Muscle of leg (tissue), 11 donors: Measurements from ENCODE around the gene HAGHL. TPM values are rescaled to one million over a fixed set of nuclear protein-coding genes. Genes with fewer than 3 reads are reported as not detected.

ENCODE experiments used
- DNase-seq: peaks from one replicate; pipeline ENCODE4 v3.0.0; 2013
- H3K27ac ChIP-seq: one replicate; pipeline ENCODE4 v1.5.1; 2013; ENCODE audit warnings: mild to moderate bottlenecking, low read length, control low read depth
- H3K27me3 ChIP-seq: one replicate; pipeline ENCODE4 v1.6.1; 2013; ENCODE audit warnings: low read length; ENCODE audit not compliant: control insufficient read depth, insufficient read depth
- H3K36me3 ChIP-seq: one replicate; pipeline ENCODE4 v1.6.1; 2013; ENCODE audit warnings: low read length; ENCODE audit not compliant: control insufficient read depth, insufficient read depth
- H3K4me1 ChIP-seq: one replicate; pipeline ENCODE4 v1.6.1; 2013; ENCODE audit warnings: low read length; ENCODE audit not compliant: control insufficient read depth, insufficient read depth
- H3K4me3 ChIP-seq: one replicate; pipeline ENCODE4 v1.5.1; 2013; ENCODE audit warnings: low read length, control low read depth
- H3K9me3 ChIP-seq: replicated peaks from 2 replicates; pipeline ENCODE4 v1.6.1; 2013; ENCODE audit warnings: low read depth, low read length; ENCODE audit not compliant: control insufficient read depth
- WGBS: methylation state at CpG from one replicate; pipeline ENCODE4 v1.1.5; 2013; ENCODE audit warnings: missing lambda C conversion rate; ENCODE audit not compliant: insufficient coverage; 5-methylcytosine and 5-hydroxymethylcytosine counted together
- polyA plus RNA-seq, 8 donors: library from polyadenylated mRNA; unstranded; fragments of 120-200 nt; gene quantifications; one replicate each; pipeline versions ENCODE4 v1.2.1 to v1.2.3, GENCODE V29; 2013; ENCODE audit warnings: inconsistent platforms in 1 of 8, low replicate concordance in 1 of 8; ENCODE audit not compliant: insufficient read length in 8 of 8, insufficient read depth in 1 of 8
- total RNA-seq: library from RNA; stranded (reverse); fragments of 120-200 nt; gene quantifications from one replicate; pipeline ENCODE4 v1.2.4, GENCODE V29; 2013

HAGHL gene
- total and polyA plus RNA-seq, 9 donors = 1.7 to 4.7 (median 2.8) TPM

- H3K27me3 ChIP-seq = peaks cover 81% of the 10 kb centered on the region
Observed at GRCh38 chr16:700684-701584, 26.0 kb upstream of the HAGHL start.

GRCh38 chr16:702341-702740 is 24.6 kb upstream of the HAGHL start:
- Histone ChIP-seq H3K4me1 (peaks cover 16% of the 10 kb centered on the region), H3K36me3 (no peaks in the 10 kb centered on the region), H3K27ac (no peak overlapping the region), H3K27me3 (peaks cover 85% of the 10 kb centered on the region), H3K9me3 (no peaks in the 10 kb centered on the region), H3K4me3 (no peak overlapping the region)
- 87% methylated on average over 19 of the region's 19 CpGs for WGBS
- no peak for DNase-seq

More at GRCh38 chr16:700684-701584, 26.0 kb upstream of the HAGHL start:
- Histone ChIP-seq H3K4me1 (peaks cover 6% of the 10 kb centered on the region), H3K36me3 (no peaks in the 10 kb centered on the region), H3K27ac (no peak overlapping the region), H3K9me3 (no peaks in the 10 kb centered on the region), H3K4me3 (no peak overlapping the region)
- DNase-seq = peak; percentile 43
- WGBS = 4% methylated on average over 65 of the region's 76 CpGs

GRCh38 chr16:703406-703805 is 23.5 kb upstream of the HAGHL start:
- peaks cover 16% of the 10 kb centered on the region for H3K4me1 ChIP-seq
- H3K36me3 ChIP-seq = no peaks in the 10 kb centered on the region
- H3K27me3 ChIP-seq = peaks cover 88% of the 10 kb centered on the region
- DNase-seq = no peak
- WGBS = 81% methylated on average over 12 of the region's 12 CpGs
- H3K9me3 ChIP-seq = no peaks in the 10 kb centered on the region
- H3K4me3 ChIP-seq = no peak overlapping the region
- H3K27ac ChIP-seq = no peak overlapping the region

DNA sequence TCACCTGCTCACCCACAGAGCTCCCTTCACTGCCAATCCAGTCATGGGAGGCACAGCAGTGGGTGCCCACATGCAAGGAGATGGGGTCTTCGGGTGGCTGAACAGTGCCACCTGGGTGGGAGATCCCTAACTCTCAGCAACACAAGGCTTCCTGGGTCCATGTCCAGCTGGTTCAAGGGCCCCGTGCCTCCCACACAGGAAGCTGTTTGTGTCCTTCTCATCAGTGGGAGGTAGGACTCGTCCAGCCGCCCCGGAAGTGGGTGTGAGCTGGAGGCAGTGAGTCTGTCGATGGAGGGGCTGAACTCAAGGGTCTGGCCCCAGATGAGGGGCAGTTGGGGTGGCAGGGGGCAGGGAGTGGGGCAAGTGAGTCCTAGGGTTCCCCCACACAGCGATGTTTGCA is 22.9 kb upstream of the HAGHL start:
- Histone ChIP-seq H3K4me1 (peaks cover 16% of the 10 kb centered on the region), H3K27ac (no peak overlapping the region), H3K9me3 (no peaks in the 10 kb centered on the region), H3K27me3 (peaks cover 93% of the 10 kb centered on the region), H3K4me3 (no peak overlapping the region), H3K36me3 (no peaks in the 10 kb centered on the region)
- no peak for DNase-seq
- 64% methylated on average over 5 of the region's 7 CpGs for whole genome bisulfite sequencing

- no peak for DNase-seq
- no peaks in the 10 kb centered on the region for H3K36me3 ChIP-seq
- H3K4me1 ChIP-seq = peaks cover 20% of the 10 kb centered on the region
- peaks cover 92% of the 10 kb centered on the region for H3K27me3 ChIP-seq
- no peak overlapping the region for H3K27ac ChIP-seq
- H3K4me3 ChIP-seq = no peak overlapping the region
- no peaks in the 10 kb centered on the region for H3K9me3 ChIP-seq
- 8% methylated on average over 35 of the region's 50 CpGs for WGBS
Observed at GRCh38 chr16:704552-705380, 22.1 kb upstream of the HAGHL start.

- WGBS = under 1% methylated on average over 104 of the region's 115 CpGs
- DNase-seq = no peak
- Histone ChIP-seq H3K4me1 (peaks cover 28% of the 10 kb centered on the region), H3K9me3 (no peaks in the 10 kb centered on the region), H3K36me3 (no peaks in the 10 kb centered on the region), H3K4me3 (no peak within 1 kb of the TSS), H3K27me3 (peaks cover 93% of the 10 kb centered on the region), H3K27ac (no peak within 1 kb of the TSS)
Observed at GRCh38 chr16:705431-706188, 21.3 kb upstream of the HAGHL start, which contains the start of gene FBXL16. TSS of gene FBXL16 (minus strand) at chr16:705801. CDS start at chr16:697405, 8,396 bp downstream.

- Histone ChIP-seq H3K9me3 (no peaks in the 10 kb centered on the region), H3K4me1 (peaks cover 30% of the 10 kb centered on the region), H3K27me3 (peaks cover 93% of the 10 kb centered on the region), H3K4me3 (no peak overlapping the region), H3K36me3 (no peaks in the 10 kb centered on the region), H3K27ac (no peak overlapping the region)
- DNase-seq = no peak
- 3% methylated on average over 48 of the region's 49 CpGs for WGBS
Observed at GRCh38 chr16:706189-707061, 20.5 kb upstream of the HAGHL start.

- H3K36me3 ChIP-seq = no peaks in the 10 kb centered on the region
Observed at GRCh38 chr16:707062-707538, 19.8 kb upstream of the HAGHL start.

GRCh38 chr16:708019-708418 is 18.9 kb upstream of the HAGHL start:
- Histone ChIP-seq H3K9me3 (no peaks in the 10 kb centered on the region), H3K36me3 (no peaks in the 10 kb centered on the region), H3K4me1 (peaks cover 36% of the 10 kb centered on the region), H3K27ac (no peak overlapping the region), H3K27me3 (peaks cover 84% of the 10 kb centered on the region), H3K4me3 (no peak overlapping the region)
- 50% methylated on average over 1 of the region's 3 CpGs for WGBS
- no peak for DNase-seq

More at GRCh38 chr16:707062-707538, 19.8 kb upstream of the HAGHL start:
- WGBS = 33% methylated on average over 14 of the region's 14 CpGs
- Histone ChIP-seq H3K4me3 (no peak overlapping the region), H3K27me3 (peaks cover 90% of the 10 kb centered on the region), H3K9me3 (no peaks in the 10 kb centered on the region), H3K4me1 (peaks cover 36% of the 10 kb centered on the region), H3K27ac (no peak overlapping the region)
- no peak for DNase-seq
